Measurements from ENCODE around the gene DNAH6. TPM values are rescaled to one million over a fixed set of nuclear protein-coding genes. Genes with fewer than 3 reads are reported as not detected.

Gene DNAH6
- total RNA-seq, 3 donors from 2014 or later: 1.2 to 1.3 (median 1.3) TPM

DNA sequence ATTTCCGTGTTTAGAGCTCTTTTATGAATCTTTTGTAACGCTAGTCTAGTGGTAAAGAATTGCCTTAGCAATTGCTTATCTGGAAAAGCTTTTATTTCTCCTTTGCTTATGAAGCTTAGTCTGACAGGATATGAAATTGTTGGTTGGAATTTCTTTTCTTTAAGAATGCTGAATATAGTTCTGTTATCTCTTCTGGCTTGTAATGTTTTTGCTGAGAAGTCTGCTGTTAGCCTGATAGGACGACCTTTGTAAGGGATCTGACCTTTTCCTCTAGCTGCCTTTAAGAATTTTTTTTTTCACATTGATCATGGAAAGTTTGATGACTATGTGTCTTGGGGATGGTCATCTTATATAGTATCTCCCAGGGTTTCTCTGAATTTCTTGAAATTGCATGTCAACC is 263.5 kb downstream of the DNAH6 start:
- peaks cover 4% of the 10 kb centered on the region for H3K9me3 ChIP-seq
- no peak overlapping the region for H3K4me3 ChIP-seq
- DNase-seq (no peak), ATAC-seq (no peak)
- intact Hi-C loops (cut with DNase I, micrococcal nuclease): no loop called here
- H3K4me1 ChIP-seq (ENCODE audit: low read depth): peaks cover 16% of the 10 kb centered on the region
- no peaks in the 10 kb centered on the region for H3K36me3 ChIP-seq (ENCODE audit: low read depth)
- TF ChIP-seq, protein P1, sequence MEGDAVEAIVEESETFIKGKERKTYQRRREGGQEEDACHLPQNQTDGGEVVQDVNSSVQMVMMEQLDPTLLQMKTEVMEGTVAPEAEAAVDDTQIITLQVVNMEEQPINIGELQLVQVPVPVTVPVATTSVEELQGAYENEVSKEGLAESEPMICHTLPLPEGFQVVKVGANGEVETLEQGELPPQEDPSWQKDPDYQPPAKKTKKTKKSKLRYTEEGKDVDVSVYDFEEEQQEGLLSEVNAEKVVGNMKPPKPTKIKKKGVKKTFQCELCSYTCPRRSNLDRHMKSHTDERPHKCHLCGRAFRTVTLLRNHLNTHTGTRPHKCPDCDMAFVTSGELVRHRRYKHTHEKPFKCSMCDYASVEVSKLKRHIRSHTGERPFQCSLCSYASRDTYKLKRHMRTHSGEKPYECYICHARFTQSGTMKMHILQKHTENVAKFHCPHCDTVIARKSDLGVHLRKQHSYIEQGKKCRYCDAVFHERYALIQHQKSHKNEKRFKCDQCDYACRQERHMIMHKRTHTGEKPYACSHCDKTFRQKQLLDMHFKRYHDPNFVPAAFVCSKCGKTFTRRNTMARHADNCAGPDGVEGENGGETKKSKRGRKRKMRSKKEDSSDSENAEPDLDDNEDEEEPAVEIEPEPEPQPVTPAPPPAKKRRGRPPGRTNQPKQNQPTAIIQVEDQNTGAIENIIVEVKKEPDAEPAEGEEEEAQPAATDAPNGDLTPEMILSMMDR (IDR thresholded peaks at IDR 0.05): no peak

DNA sequence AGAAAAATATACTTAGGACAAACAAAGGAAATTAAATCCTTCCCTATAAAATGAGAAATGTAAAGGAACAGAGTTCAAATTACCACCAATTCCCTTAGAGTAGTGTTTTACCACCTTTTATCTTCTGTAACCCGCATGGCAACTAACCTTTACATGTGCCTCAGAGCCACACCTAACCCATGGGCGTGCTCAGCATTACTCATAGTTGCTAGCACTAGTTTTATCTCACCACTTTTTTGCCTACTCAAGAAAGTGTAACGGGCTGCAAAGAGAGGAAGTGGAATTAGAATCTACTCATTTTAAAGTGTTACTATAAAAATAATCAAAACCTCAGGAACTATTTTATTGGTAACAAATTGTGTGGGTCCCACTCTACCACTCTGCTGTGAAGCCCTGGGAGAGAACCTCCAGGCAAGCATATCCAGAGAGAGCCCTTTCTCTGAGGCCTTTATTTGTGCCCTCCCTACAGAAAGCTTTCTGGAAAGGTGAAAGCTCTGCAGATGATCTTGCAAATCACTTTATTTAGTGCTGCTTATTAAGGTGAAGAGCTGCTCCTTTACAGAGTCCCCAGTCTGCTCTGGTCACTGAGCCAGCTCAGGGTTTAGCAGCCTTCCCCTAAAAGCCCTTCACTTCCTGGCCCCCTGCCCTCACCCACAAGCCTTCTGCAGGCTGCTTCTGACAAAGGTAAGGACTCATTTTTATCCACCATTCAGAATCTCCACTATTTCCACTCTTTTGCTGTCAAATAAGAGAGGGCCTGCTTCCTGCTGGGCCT is 265.8 kb downstream of the DNAH6 start:
- TF ChIP-seq, protein P1 (IDR thresholded peaks at IDR 0.05): no peak
- no peaks in the 10 kb centered on the region for H3K36me3 ChIP-seq (ENCODE audit: low read depth)
- H3K9me3 ChIP-seq: no peaks in the 10 kb centered on the region
- no peak overlapping the region for H3K4me3 ChIP-seq
- peak; percentile 99 for ATAC-seq
- peaks cover 16% of the 10 kb centered on the region for H3K4me1 ChIP-seq (ENCODE audit: low read depth)
- intact Hi-C loops (cut with DNase I, micrococcal nuclease): no loop called here
- DNase-seq: peak; percentile 65 to 92 (median 74)

DNA sequence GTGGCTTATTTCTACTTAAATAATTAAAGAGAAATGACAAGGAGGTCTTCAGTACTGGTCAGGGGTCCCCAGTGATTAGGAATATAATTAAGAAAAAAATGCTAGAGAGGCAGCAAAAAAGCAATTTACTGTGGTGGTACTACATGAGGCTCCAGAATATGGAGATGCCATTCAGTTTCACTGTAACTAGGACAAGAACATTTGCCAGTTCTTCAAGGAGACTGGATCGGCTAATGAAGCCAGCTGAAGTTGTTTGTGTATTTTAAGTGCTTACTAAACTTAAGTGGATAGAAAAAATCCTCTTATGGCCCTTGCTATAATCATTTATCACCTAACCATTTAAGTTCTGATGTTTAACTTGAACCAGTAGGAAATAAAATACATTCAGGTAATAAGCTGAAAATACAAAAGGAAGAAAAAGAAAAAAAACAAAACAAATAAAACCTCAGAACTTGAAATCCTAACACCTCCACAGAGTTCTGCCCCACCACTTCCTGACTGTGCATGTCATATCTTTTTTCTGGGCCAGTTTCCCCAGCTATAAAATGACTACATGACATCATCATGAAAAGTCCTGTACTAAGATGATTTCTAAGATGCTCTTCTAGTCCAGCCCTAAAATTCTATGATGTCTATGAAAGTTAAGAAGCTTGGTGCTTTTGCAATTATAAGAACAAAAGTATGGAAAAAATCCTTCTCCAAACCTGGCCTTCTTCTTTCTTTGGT is 266.6 kb downstream of the DNAH6 start:
- DNase-seq (peak in 1 of 3 donors; percentile 28), ATAC-seq (peak; percentile 66)
- intact Hi-C loops (cut with DNase I, micrococcal nuclease): no loop called here
- Histone ChIP-seq H3K4me1 (ENCODE audit: low read depth) (peaks cover 16% of the 10 kb centered on the region), H3K9me3 (no peaks in the 10 kb centered on the region), H3K36me3 (ENCODE audit: low read depth) (no peaks in the 10 kb centered on the region), H3K4me3 (no peak overlapping the region)
- TF ChIP-seq, protein P1 (IDR thresholded peaks at IDR 0.05): no peak

DNA sequence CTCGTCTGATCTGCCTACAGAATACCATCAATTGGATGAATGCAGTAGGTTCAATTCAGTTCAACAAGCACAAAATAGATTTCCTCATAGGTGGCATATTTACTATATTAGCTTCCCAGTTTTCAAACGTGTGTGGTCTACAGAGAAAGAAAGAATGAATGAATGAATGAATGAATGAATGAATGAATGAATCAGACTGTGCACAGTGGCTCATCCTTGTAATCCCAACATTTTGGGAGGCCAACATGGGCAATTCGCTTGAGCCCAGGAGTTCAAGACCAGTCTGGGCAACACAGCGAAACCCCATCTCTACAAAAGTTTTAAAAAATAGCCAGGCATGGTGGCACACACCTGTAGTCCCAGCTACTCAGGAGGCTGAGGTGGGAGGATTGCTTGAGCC is 269.7 kb downstream of the DNAH6 start:
- TF ChIP-seq, protein P1 (IDR thresholded peaks at IDR 0.05): no peak
- intact Hi-C loops (cut with DNase I, micrococcal nuclease): no loop called here
- H3K4me3 ChIP-seq: no peak overlapping the region
- no peaks in the 10 kb centered on the region for H3K36me3 ChIP-seq (ENCODE audit: low read depth)
- ATAC-seq (no peak), DNase-seq (no peak)
- H3K9me3 ChIP-seq: no peaks in the 10 kb centered on the region
- peaks cover 15% of the 10 kb centered on the region for H3K4me1 ChIP-seq (ENCODE audit: low read depth)

DNA sequence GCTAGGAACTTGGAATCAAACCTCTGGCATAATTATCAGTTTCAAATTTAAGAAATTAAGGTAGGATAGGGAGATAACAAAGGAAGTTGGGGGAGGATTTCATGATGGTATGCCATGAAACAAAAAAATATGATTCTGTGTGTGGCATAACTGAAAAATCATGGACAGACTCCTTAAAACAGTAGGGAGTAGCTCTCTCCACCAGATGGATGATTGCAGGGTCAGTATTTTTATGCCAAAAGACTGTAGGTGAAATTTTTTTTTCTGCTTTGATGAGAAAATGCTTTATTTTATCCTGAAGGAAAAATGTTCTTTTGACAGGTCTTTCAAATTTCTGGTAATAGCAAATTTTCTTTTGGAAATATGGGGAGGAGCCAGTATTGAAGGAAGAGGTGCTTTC is 270.3 kb downstream of the DNAH6 start:
- Histone ChIP-seq H3K4me3 (no peak overlapping the region), H3K9me3 (no peaks in the 10 kb centered on the region), H3K4me1 (ENCODE audit: low read depth) (peaks cover 9% of the 10 kb centered on the region), H3K36me3 (ENCODE audit: low read depth) (no peaks in the 10 kb centered on the region)
- ATAC-seq: no peak
- TF ChIP-seq, protein P1 (IDR thresholded peaks at IDR 0.05): no peak
- DNase-seq: no peak
- intact Hi-C loops (cut with DNase I, micrococcal nuclease): no loop called here

All from mucosa of descending colon (tissue), 3 donors.